ENCODE results near the gene AGMO. TPM values are rescaled to one million over a fixed set of nuclear protein-coding genes. Genes with fewer than 3 reads are reported as not detected.

The AGMO gene
- total and polyA plus RNA-seq, 10 of the 15 experiments (the other 5 are each of a cell fraction or from before 2014, with no cell fraction given): 0.11 to 0.29 TPM; not detected in 8

DNA sequence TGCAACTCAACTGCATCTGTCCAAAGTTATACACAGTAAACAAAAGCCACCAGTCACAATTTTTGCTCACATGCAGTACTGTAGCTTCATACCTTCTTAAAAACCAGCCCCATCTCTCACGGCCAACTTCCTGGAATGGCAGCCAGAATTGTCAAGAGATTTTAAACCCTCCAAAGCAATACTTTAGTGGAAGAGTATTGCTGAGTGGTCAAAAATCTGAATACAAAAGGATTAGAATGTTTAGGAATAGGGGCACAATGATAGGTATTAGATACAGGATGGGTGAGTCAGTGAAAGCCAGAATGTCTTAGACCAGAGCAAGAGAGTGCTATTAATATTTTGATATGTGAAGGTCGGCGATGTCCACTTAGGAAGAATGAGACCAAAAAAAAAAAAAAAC, 193.9 kb downstream of the AGMO start (continued):
- no peak for TF ChIP-seq POLR2AphosphoS2 (IDR thresholded peaks at IDR 0.05; ENCODE audit: low read depth, low read length)
- TF ChIP-seq NFYA (IDR thresholded peaks at IDR 0.05; ENCODE audit: borderline replicate concordance, low read depth, low read length): no peak
- no peak for TF ChIP-seq KLF5 (IDR thresholded peaks at IDR 0.05; ENCODE audit: partially characterized antibody)

DNA sequence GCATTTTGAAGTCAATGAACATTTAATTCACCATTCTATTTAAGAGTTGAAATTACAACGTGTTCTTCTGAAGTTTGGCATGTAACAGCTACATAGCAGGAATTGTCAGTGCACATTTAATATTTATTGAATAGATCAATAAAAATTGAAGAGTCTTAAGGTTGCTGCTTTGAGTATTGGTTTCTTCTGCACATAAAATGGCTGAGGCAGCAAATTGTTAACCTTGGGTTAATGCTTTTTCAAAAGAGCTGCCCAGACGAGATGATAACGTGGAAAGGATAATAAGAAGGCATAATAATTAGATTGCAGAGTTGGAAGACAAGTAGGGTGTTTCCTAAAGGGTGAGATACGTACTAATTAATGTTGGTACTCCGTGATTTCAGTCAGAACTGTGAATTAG, 203.7 kb downstream of the AGMO start:
- intact Hi-C loops (cut with micrococcal nuclease; ENCODE audit: unreplicated experiment) (no loop called here), in situ Hi-C loops (cut with MboI) (no loop called here)
- H3K79me2 ChIP-seq (ENCODE audit: control insufficient read depth, insufficient read depth, low read length): no peaks in the 10 kb centered on the region
- H3K4me2 ChIP-seq (ENCODE audit: control insufficient read depth, insufficient read depth): no peak overlapping the region
- H3K4me3 ChIP-seq: no peak overlapping the region
- ATAC-seq: no peak
- CTCF ChIA-PET: interaction anchor here (1.4 kb wide), 1 partner anchor 363 kb away, joined by 5 read pairs; no protein-coding TSS in a partner anchor
- no peak for DNase-seq (ENCODE audit: low read depth, low spot score)
- H3K27ac ChIP-seq (ENCODE audit: control insufficient read depth, insufficient read depth): no peak overlapping the region
- no peaks in the 10 kb centered on the region for H3K27me3 ChIP-seq (replicated peaks in 1 of 2; ENCODE audit: control insufficient read depth in 2 of 2, insufficient read depth in 2 of 2, low read length in 1 of 2)
- RAD21 ChIA-PET (ENCODE audit: unreplicated experiment): no interaction called here
- TF ChIP-seq RFX5 (IDR thresholded peaks at IDR 0.05; ENCODE audit: low read depth, low read length): no peak
- no peak for TF ChIP-seq E2F4 (IDR thresholded peaks at IDR 0.05; ENCODE audit: low read depth, low read length)
- TF ChIP-seq IKZF1 (conservative IDR thresholded peaks at IDR 0.05): no peak
- TF ChIP-seq YY1 (IDR thresholded peaks at IDR 0.05; ENCODE audit: low read depth, low read length): no peak
- TF ChIP-seq ZNF622 (IDR thresholded peaks at IDR 0.05): no peak
- TF ChIP-seq ATF7 (IDR thresholded peaks at IDR 0.05; ENCODE audit: low read depth): no peak
- TF ChIP-seq, protein P1, sequence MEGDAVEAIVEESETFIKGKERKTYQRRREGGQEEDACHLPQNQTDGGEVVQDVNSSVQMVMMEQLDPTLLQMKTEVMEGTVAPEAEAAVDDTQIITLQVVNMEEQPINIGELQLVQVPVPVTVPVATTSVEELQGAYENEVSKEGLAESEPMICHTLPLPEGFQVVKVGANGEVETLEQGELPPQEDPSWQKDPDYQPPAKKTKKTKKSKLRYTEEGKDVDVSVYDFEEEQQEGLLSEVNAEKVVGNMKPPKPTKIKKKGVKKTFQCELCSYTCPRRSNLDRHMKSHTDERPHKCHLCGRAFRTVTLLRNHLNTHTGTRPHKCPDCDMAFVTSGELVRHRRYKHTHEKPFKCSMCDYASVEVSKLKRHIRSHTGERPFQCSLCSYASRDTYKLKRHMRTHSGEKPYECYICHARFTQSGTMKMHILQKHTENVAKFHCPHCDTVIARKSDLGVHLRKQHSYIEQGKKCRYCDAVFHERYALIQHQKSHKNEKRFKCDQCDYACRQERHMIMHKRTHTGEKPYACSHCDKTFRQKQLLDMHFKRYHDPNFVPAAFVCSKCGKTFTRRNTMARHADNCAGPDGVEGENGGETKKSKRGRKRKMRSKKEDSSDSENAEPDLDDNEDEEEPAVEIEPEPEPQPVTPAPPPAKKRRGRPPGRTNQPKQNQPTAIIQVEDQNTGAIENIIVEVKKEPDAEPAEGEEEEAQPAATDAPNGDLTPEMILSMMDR (IDR thresholded peaks at IDR 0.05 in 2 of 3, conservative IDR thresholded peaks at IDR 0.05 in 1 of 3; ENCODE audit: control insufficient read depth in 2 of 3, extremely low read depth in 1 of 3, insufficient read depth in 1 of 3, low read depth in 3 of 3, low read length in 3 of 3): no peak
- no peak for TF ChIP-seq WRNIP1 (IDR thresholded peaks at IDR 0.05; ENCODE audit: borderline replicate concordance, low read depth, low read length)
- no peak for TF ChIP-seq HDAC2 (IDR thresholded peaks at IDR 0.05)
- TF ChIP-seq MTA3 (IDR thresholded peaks at IDR 0.05; ENCODE audit: borderline replicate concordance, low read length): no peak
- TF ChIP-seq RB1 (IDR thresholded peaks at IDR 0.05; ENCODE audit: borderline replicate concordance): no peak
- H3K36me3 ChIP-seq (ENCODE audit: control insufficient read depth in 2 of 2, insufficient read depth in 2 of 2, low read length in 1 of 2): no peaks in the 10 kb centered on the region
- BruUV-seq (replicated peaks): no TSS peak
- SMC1A ChIA-PET (ENCODE audit: uncharacterized antibody, unreplicated experiment): interaction anchor here (0.7 kb wide), 1 partner anchor 344 kb away, joined by 3 read pairs; no protein-coding TSS in a partner anchor
- WGBS (ENCODE audit: insufficient coverage, insufficient replicate concordance, low lambda C conversion rate, missing lambda C conversion rate): 5% methylated on average over 5 of the region's 5 CpGs
- H4K20me1 ChIP-seq (ENCODE audit: control insufficient read depth, insufficient read depth): no peaks in the 10 kb centered on the region
- no peaks in the 10 kb centered on the region for H3K4me1 ChIP-seq (ENCODE audit: control insufficient read depth, insufficient read depth, low read length)
- no peak overlapping the region for H2AFZ ChIP-seq (ENCODE audit: control insufficient read depth, low read depth, low read length)
- H3K9ac ChIP-seq (ENCODE audit: control insufficient read depth, insufficient read depth, low read length): no peak overlapping the region
- no peaks in the 10 kb centered on the region for H3K9me3 ChIP-seq (replicated peaks; ENCODE audit: control insufficient read depth, insufficient read depth, low read length)
- POLR2A ChIA-PET: no interaction called here
- FAIRE-seq: no peak

Data from GM12878 (cell line).